Measurements from ENCODE around the gene EIF4G2.

GRCh38 chr11:10779086-10779485 is 29.6 kb downstream of the EIF4G2 start:
- TF ChIP-seq POLR2A (IDR thresholded peaks at IDR 0.05) (no peak), CTCF (IDR thresholded peaks at IDR 0.05 in 4 of 5, conservative IDR thresholded peaks at IDR 0.05 in 1 of 5) (no peak)

Measured in gastrocnemius medialis (tissue), 4 donors.